Activated CD4-positive, CD25-positive, alpha-beta regulatory T cell (primary cell): Measurements from ENCODE around the gene MTCH1.
"Not testable (repeated sequence)": the region's sequence is repeated elsewhere in the genome, so short reads cannot be mapped to it uniquely, and the experiment has no call there.

Experiments
- DNase-seq, 4 experiments: peaks; one replicate each; lab custom pipeline; 2025; lab: John Stamatoyannopoulos, UW

Gene MTCH1

GRCh38 chr6:36997811-36998722 lies 12.1 kb upstream of the MTCH1 start:
- no peak for DNase-seq

- DNase-seq, result not testable (repeated sequence)
Observed at GRCh38 chr6:36990401-36990800, 4.4 kb upstream of the MTCH1 start.

GRCh38 chr6:36989264-36989663 lies 3.3 kb upstream of the MTCH1 start:
- no peak for DNase-seq

DNA sequence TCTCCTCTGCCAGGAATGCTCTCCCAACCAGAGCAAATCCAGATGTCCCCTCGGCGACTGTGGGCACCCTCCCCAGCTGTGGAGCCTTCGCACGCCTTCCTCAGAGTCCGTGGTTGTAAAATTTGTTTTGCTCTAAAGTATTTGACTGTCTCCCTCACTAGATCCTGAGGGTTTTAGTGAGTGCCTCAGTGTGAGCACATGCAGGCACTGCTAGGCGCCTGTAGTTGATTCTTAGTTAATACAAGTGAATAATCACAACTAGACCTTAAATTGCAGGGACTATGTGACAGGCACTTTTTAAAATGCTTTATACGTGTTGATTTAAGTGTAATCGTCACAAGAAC lies 680 bp upstream of the MTCH1 start:
- DNase-seq, result no peak

GRCh38 chr6:36985417-36985807 lies 584 bp downstream of the MTCH1 start:
- no peak for DNase-seq

DNA sequence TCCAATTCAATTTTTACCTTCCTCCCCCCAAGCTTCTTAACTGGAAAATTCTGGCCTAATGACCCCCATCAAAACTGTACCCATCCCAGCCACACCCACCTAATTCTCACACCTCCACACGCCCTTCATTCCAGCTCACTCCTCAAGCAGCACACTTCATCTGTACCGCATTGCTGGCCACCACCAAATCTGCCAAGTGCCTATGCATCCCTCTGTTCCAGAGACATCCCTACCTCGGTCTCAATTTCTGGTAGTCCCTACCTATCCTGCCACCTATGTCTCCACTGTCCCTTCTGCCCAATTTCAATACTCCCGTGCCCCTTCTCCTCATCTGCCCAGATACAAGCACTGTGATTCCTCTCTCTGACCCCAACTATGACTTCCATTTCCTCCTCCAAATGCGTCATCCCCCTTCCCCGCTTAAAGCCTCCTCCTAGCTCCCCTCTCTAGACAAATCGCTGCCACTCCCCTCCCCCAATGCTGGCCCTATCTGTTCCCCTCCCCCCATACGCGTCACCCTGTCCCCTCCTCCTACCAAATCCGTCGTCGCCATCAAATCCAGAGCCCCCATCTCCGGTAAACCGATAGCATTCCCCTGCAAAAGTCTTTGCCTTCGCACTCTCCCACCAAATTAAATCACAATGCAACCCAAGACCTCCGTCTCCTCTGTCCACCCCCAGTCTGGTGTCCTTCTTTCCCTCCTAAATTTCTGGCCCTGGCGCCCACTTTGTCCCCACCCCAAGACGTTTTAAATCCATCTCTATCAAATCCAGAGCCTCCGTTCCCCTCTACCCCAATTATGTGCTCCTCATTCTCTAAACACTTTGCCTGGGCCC lies 1.2 kb downstream of the MTCH1 start:
- DNase-seq, result no peak

DNA sequence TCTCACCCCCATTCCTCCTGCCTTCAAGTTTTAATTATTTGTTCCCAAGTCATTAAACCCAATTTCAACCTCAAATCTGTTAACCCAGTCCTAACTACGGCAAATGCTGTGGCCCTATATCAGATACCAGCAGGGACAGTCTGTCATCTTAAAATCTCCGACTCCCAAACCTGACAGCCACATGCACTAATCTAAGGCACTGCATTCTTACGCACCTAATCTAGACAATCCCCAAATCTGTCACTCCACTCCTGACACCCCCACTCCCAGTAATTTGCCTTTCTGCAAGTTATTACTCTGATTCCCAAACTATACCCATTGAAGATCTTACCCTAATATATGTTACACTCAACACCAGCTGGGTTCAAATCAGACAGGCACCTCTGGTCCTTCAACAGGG lies 2.5 kb downstream of the MTCH1 start:
- no peak for DNase-seq

- no peak for DNase-seq
Observed at GRCh38 chr6:36980876-36981619, 4.9 kb downstream of the MTCH1 start.

GRCh38 chr6:36980129-36980528 lies 5.9 kb downstream of the MTCH1 start:
- DNase-seq, result no peak

GRCh38 chr6:36979347-36979742 lies 6.7 kb downstream of the MTCH1 start:
- DNase-seq, result no peak

DNA sequence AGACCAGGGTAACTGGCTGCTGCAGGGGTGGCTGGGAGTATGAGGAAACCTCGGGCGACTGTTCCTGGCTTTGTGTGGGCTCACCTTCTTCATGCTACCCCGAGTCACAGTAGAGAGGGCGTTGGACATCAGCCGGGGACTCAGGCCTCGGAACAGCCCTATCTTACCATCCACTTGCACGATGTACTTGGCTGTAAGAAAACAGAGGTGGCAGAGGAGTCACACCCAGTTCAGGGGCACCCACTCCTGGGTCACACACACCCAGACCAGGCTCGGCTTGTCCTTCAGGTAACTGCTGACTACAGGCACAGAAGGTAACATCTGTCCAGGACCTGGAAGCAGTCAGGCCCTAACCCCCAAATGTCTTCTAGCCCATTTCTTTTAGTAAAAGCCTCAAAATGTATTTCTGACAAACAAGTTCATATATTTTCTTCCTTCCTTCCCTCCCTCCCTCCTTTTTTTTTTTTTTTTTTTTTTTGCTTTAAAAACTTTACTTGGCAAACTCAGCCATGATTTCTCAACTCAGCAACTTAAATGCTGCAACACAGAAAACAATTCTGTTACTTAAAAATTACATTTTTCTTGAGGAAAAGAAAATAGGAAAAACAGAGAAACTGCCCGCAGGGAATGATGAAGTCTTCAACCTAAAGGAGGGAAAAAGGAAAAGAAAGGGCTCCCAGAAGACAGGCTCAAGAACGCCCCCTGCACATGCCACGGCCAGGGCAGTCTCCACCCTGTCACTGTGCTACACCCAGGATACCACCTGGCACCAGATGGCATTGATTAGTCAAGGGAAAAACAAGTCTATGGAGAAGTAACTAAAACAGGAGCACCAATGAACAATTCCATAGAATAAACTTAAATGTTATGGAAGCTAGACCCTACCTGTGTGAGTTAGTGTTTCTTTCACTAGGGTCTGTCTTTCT lies 7.3 kb downstream of the MTCH1 start:
- no peak for DNase-seq

DNA sequence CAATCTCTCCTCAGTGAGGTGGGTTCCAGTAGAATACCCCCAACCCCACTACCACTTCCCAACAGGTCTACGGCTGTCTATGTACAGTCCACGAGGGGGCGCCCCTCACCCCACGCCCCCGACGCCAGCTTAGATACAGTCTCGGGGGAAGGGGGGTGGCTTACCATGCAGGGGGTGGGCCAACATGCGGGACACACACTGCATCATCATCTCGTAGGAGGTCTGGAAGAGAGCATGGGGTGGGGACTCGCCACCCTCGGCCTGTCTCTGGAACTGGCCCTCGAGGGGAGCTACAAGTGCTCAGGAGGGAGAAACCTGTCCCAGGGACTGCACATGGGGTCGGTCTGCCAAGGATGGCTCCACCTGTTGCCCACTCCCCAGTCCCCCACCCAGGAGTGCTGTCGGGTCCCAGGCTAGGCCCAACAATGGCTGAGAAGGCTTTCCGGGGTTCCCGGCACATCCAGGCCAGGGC lies 8.5 kb downstream of the MTCH1 start:
- DNase-seq, result no peak

DNA sequence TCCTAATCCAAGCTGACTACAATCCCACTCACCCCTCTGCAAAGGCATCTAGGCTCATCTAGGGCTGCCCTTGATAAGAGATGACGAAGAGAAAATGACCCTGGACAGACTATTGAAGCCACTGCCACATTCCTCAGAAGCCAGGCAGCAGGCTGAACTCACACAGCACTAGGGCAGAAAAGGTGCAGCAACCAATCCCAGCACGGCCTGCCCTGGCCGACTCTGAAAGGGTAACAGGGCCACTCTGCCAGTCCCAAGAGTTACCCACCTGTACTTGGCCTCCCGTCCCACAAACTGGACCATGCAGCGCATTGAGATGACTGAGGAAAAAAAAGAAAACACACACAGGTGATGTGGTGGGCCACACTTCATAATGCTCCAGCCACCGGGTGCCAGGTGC lies 9.1 kb downstream of the MTCH1 start:
- DNase-seq, result no peak

DNA sequence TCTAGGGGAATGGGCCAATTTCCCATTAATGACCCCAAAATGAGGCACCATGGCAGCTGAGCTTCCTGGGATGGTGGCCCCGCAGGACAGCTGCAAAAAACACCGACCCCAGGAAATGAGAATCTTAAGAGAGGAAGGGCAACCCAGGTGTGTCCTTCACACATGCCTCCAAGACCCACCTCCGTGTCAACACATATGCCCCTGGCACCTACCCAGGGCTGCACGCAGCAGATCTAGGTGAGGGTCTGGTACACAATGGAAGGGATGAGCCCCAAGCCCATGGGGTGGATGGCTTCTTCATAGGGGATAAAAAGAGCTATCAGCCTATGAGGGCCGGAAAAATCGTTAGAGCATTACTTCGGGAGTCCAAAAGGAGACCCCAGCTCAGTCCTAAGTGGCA lies 9.5 kb downstream of the MTCH1 start:
- DNase-seq, result no peak

GRCh38 chr6:36976007-36976264 lies 10.1 kb downstream of the MTCH1 start:
- DNase-seq, result no peak

DNA sequence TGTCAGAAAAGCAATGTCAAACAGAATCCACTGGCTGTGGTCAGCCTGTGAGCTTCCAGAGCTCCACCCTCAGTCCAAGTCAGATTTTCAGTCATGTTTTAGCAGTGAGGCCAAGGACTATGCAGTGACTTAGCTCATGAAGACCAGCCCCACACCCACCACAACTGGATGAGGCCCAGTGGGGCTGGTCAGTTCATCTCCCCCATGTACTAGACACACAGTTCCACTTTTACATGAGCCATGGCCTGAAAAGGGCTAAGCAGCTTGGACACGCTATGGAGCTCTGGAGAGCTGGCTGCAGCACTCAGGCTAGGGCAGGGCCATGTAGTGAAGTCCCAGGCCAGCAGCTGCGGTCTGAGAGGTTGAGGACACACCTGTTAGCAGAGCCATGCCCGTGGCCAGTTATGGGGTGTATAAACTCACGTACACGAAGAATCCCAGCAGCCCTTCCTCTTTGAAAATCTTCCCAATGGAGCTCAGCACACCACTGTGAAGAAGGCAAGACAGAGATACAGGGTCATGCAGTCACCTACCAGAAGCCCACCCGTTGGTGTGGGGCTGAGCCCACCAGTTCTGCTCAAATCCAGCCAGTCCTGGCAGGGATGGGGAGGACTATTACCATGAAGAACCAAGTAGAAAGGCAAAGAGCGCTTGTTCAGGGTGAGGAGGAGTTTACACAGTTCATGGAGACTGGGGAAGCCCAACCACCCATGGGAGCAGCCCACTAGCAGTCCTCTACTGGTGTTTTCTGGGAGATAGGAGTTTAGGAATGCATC lies 10.6 kb downstream of the MTCH1 start:
- DNase-seq, result no peak

- no peak for DNase-seq
Observed at GRCh38 chr6:36973647-36974046, 12.3 kb downstream of the MTCH1 start.

DNA sequence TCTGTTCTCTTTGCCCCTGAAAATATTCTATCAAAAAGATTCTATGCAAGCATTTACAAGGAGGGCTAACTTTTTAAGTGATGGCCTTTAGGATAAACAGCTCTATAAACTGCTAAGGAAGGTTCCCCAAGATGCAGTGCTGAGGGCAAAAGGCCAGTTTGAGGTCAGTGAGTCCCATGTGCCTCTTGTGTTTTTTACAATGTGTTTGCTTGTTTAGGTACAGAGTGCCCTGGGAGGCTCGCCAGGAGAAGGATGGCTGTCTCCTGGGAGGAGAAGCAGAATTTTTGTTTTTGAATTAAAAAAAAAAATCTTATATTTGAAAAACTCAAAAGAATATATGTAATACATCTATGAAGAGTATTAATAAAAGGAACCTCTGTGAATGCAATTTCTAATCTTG lies 12.8 kb downstream of the MTCH1 start:
- no peak for DNase-seq

DNA sequence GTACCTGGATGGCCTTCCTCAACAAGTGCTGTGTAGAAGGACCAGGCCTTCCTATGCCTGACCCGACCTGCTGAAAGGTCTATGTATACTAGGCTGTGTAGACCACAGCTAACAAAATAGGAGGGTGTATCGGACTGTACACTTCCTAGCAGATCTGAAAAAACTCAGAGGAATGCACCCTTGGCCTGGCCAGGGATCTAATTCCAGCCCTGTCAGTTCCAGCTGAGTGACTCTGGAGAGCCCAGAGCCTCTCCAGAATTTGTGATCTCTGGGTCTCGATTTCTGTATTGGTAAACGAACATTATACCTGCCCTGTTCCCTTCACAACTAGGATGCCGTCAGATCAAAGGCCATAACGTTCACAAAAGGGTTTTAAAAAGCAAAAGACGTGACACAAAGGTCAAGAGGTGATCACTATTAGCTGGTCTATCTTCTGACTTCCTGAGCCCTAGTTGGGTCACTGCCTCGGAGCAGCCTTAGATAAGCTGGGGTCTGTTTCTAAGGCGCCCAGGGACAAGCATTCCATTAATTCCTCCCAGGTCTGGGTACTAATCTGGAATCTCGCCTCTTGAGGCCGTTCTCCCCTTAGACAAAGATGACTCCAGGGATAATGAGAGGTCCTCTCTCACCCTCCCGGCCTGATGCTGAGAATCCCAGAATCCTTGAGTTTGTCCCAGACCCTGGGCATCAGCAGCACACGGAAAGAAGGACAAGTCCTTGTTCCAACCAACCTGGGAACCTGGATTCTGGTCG lies 13.9 kb downstream of the MTCH1 start:
- DNase-seq, result no peak
